Coronary artery (tissue), 2 donors: ENCODE data around the gene ZNF507.

ENCODE experiments used
- DNase-seq: peaks from one replicate; pipeline ENCODE4 v3.0.0-alpha.2; 2017; ENCODE audit warnings: low spot score
- H3K27ac ChIP-seq, 2 donors: fragments of 200-600 bp; sonication (generic); one replicate each; pipeline ENCODE4 v1.5.1; 2016 to 2019
- H3K4me3 ChIP-seq: fragments of 200-600 bp; sonication (generic); 2 replicates; pipeline ENCODE4 v1.5.1; 2016; ENCODE audit warnings: mild to moderate bottlenecking, moderate library complexity
- CTCF ChIP-seq: fragments of 200-600 bp; sonication (generic); IDR thresholded peaks from one replicate; pipeline ENCODE4 v1.5.1; 2019; ENCODE audit warnings: antibody characterized with exemption

Gene ZNF507

DNA sequence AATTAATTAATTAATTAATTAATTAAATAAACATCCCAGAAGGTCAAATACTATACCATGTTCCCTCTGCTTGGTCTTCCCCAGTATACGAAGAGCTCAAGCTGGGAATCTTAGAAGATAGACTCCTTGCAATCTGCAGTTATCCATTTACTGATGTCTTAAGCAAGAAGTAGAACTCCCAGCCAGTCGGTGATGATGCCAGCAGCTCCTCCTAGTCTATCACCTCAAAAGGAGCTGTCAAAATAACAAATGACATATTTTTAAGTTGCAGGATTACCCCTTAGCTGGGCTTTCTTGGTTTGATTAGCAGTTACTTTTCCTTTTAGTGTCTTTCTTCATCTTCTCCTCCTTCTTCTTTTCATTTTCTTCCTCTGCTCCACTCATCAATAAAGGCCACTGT, 6.0 kb upstream of the ZNF507 start:
- DNase-seq, result no peak
- Histone ChIP-seq H3K27ac (peak overlapping the region in 1 of 2 donors; percentile 61), H3K4me3 (no peak overlapping the region)
- TF ChIP-seq CTCF, result no peak

DNA sequence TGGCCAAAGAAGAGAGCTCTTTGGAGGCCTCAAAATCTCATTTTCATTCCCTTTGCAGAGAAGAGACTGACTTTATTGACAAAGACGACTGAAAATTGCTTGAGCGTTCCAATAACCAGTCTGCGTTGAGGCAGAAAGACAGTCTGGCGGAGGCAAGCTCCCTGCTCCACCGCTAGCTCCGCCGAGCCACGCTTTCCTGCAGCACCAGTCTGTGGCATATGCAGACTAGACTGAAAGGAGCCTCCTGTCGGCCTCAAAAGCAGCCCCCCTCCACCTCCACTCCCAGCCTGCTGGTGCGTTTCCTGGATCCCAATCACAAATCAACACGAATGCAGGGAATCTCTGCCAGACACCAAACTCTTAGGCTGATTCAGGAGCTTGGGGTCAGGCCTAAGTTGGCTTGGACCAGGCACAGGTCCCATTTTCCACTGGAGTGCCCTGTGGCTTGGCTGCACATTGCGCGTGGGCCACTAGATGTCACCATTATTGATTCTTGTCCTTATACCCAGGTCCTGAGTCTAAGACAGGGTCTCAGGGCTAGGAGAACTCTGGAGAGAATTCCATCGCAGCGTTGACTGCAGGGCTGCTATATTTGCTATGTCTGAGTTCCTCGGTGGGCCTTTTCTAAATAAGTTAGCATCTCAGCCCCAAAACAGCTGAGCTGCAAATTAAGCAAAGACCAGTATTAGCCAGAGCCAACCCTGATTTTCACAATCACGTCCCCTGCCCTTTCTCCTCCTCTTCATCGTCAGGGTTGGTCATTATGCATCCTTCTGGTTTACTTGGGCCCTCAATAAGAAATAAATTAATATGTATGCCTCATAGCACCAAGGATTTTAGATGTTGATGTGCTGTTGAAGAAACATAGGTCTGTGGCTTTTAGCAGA, 5.2 kb upstream of the ZNF507 start:
- H3K4me3 ChIP-seq, result no peak overlapping the region
- peak overlapping the region in 1 of 2 donors; percentile 61 for H3K27ac ChIP-seq
- DNase-seq, result no peak
- TF ChIP-seq CTCF, result peak; percentile 74

DNA sequence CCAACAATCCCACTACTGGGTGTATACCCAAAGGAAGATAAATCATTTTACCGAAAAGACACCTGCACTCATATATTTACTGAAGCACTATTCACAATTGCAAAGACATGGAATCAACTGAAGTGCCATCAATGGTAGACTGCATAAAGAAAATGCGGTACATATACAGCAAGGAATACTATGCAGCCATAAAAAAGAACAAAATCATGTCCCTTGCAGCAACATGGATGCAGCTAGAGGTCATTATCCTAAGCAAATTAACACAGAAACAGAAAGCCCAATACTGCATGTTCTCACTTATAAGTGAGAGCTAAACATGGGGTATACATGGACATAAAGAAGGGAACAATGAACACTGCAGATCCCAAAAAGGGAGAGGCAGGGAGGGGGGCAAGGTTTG, 2.7 kb upstream of the ZNF507 start:
- Histone ChIP-seq H3K4me3 (no peak overlapping the region), H3K27ac (no peak overlapping the region)
- no peak for TF ChIP-seq CTCF
- DNase-seq, result no peak

- no peak for TF ChIP-seq CTCF
- no peak for DNase-seq
- Histone ChIP-seq H3K4me3 (no peak overlapping the region), H3K27ac (no peak overlapping the region)
These were observed 1.7 kb upstream of the ZNF507 start for GRCh38 chr19:32343550-32344262.

DNA sequence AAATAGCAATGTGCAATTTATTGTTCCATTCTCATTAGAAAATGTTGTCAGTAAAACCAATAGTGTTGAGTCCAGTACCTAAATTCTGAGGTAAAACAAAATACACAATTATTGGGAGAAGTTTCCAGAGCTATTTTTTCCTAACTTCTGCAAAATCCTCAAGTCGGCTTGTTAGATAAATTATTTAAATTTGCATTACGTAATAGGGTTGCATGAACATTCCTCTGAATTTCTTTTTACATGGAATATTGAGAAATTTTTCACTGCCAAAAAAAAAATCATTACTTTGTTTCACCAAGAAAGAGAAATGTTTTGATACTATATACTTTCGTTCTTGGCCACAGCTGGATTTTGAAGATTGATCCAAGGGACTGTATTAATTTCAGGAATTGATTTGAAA, 1.5 kb downstream of the ZNF507 start:
- no peak for TF ChIP-seq CTCF
- H3K4me3 ChIP-seq, result peak overlapping the region; percentile 92
- no peak for DNase-seq
- H3K27ac ChIP-seq, result no peak overlapping the region

DNA sequence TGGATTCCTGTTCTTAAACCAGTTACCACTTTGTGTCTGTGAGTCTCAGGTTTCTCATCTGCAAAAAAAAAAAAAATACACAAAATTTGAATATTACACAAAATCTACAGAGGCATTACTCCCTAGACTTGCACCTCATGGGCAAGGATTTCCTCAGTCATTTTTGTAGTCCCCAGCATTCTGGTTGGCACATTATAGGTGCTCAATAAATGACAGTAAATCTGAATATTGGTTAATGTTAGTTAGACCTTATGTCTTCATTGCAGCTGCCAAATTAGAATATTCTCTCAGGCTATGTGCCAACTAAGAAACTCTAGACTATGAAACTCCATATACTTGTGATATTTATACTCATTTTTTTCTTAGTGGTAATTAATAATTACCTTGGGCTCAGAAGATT, 2.2 kb downstream of the ZNF507 start:
- no peak for TF ChIP-seq CTCF
- no peak overlapping the region for H3K27ac ChIP-seq
- peak overlapping the region; percentile 92 for H3K4me3 ChIP-seq
- no peak for DNase-seq
